Measurements from ENCODE around the gene DNAJC1. TPM values are rescaled to one million over a fixed set of nuclear protein-coding genes. Genes with fewer than 3 reads are reported as not detected.

DNAJC1 gene
- total RNA-seq, 1 experiment from 2014 or later, result 12.9 TPM

DNA sequence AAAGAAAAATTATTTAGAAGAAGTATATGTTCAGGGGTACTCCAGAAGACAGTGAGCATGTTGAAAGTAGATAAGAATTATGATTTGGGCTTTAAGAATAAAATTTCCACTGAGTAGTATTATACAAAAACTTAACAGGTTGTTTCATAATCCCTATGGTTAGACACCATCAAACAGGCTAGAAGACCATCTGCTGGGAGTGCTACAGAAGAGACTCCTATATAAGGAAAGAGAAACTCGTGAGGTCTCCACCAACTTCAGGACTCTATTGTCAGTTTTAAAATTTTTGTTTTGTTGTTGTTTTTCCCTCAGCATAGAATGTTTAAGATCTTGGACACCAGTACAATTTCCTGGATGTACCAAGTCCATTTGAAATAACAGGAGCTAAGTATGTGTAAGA is 13.1 kb downstream of the DNAJC1 start:
- TF ChIP-seq, protein P1, sequence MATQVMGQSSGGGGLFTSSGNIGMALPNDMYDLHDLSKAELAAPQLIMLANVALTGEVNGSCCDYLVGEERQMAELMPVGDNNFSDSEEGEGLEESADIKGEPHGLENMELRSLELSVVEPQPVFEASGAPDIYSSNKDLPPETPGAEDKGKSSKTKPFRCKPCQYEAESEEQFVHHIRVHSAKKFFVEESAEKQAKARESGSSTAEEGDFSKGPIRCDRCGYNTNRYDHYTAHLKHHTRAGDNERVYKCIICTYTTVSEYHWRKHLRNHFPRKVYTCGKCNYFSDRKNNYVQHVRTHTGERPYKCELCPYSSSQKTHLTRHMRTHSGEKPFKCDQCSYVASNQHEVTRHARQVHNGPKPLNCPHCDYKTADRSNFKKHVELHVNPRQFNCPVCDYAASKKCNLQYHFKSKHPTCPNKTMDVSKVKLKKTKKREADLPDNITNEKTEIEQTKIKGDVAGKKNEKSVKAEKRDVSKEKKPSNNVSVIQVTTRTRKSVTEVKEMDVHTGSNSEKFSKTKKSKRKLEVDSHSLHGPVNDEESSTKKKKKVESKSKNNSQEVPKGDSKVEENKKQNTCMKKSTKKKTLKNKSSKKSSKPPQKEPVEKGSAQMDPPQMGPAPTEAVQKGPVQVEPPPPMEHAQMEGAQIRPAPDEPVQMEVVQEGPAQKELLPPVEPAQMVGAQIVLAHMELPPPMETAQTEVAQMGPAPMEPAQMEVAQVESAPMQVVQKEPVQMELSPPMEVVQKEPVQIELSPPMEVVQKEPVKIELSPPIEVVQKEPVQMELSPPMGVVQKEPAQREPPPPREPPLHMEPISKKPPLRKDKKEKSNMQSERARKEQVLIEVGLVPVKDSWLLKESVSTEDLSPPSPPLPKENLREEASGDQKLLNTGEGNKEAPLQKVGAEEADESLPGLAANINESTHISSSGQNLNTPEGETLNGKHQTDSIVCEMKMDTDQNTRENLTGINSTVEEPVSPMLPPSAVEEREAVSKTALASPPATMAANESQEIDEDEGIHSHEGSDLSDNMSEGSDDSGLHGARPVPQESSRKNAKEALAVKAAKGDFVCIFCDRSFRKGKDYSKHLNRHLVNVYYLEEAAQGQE (IDR thresholded peaks at IDR 0.05; ENCODE audit: insufficient read depth in 1 of 2, low read depth in 2 of 2, low read length in 1 of 2), result no peak
- no peak for TF ChIP-seq TCF7L2 (IDR thresholded peaks at IDR 0.05; ENCODE audit: low read depth, low read length)
- no peak for TF ChIP-seq SIN3A (IDR thresholded peaks at IDR 0.05; ENCODE audit: borderline replicate concordance, insufficient read depth, low read depth, low read length)
- no peak for TF ChIP-seq POLR2AphosphoS5 (IDR thresholded peaks at IDR 0.05; ENCODE audit: low read depth, low read length)
- TF ChIP-seq CTCF (IDR thresholded peaks at IDR 0.05), result no peak
- BruUV-seq (replicated peaks), result no TSS peak
- Histone ChIP-seq H3K4me1 (ENCODE audit: control insufficient read depth, insufficient read depth, low read length) (no peaks in the 10 kb centered on the region), H3K9me3 (ENCODE audit: control insufficient read depth, insufficient read depth, low read depth, low read length) (no peaks in the 10 kb centered on the region), H3K36me3 (ENCODE audit: control insufficient read depth, insufficient read depth, low read length) (no peaks in the 10 kb centered on the region), H3K27me3 (ENCODE audit: control insufficient read depth, insufficient read depth, low read length) (no peaks in the 10 kb centered on the region), H3K27ac (ENCODE audit: low read length) (no peak overlapping the region), H3K4me3 (ENCODE audit: low read depth in 2 of 2, low read length in 2 of 2) (no peak overlapping the region)
- ATAC-seq, result no peak
- no peak for DNase-seq (ENCODE audit: low read depth, low spot score)
- ChIA-PET CTCF (interaction anchor here (0.6 kb wide), 1 partner anchor 21 kb away, joined by 6 read pairs; no protein-coding TSS in a partner anchor), POLR2A (interaction anchor here (0.6 kb wide), 1 partner anchor 32 kb away, joined by 6 read pairs; no protein-coding TSS in a partner anchor)
- in situ Hi-C loops (cut with HindIII; ENCODE audit: low pct_unique_long_range_greater_than_20kb, low sequenced_read_pairs) (no loop called here), intact Hi-C loops (cut with micrococcal nuclease; ENCODE audit: unreplicated experiment) (loop anchor here (5.0 to 10.0 kb wide), 3 partner anchors 327 to 1074 kb away; partner anchors contain the start of gene COMMD3)

DNA sequence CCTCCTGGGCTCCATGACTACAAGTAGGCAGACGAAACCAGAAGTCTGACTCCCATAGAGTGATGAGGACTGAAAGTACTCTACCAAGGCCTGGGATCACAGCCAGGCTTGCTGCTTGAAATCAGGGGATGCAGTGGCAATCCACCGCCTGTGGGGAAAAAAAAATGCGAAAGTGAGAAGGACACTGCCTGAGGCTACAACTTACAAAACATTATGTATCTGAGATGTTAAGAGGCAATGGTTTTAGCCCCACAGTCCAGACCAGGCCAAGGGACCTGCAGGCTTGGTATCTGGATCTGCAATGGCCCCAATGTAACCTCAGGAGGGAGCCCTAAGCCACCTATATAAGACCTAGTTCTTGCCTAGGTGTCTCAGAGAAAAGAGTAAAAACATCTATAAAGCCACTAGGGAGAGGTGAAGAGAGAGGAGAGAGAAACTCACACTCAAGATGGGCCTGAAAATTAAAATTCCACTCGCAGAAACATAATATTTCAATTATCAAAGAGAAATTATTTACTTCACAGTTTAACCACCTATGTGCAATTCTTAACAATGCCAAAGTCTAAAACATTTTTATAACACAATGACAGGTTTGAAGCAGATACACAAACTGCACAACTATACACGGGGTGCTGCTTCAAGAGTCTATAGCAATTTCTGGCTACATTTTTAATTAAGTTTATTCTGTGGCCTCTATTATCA is 13.9 kb downstream of the DNAJC1 start:
- H3K27ac ChIP-seq (ENCODE audit: low read length), result no peak overlapping the region
- no peak for TF ChIP-seq TCF7L2 (IDR thresholded peaks at IDR 0.05; ENCODE audit: low read depth, low read length)
- TF ChIP-seq CTCF (IDR thresholded peaks at IDR 0.05), result peak; percentile 73
- POLR2A ChIA-PET, result no interaction called here
- H3K36me3 ChIP-seq (ENCODE audit: control insufficient read depth, insufficient read depth, low read length), result no peaks in the 10 kb centered on the region
- DNase-seq (ENCODE audit: low read depth, low spot score), result no peak
- no peak overlapping the region for H3K4me3 ChIP-seq (ENCODE audit: low read depth in 2 of 2, low read length in 2 of 2)
- ATAC-seq, result peak; percentile 98
- no TSS peak for BruUV-seq (replicated peaks)
- no peaks in the 10 kb centered on the region for H3K9me3 ChIP-seq (ENCODE audit: control insufficient read depth, insufficient read depth, low read depth, low read length)
- intact Hi-C loops (cut with micrococcal nuclease; ENCODE audit: unreplicated experiment) (loop anchor here (5.0 to 10.0 kb wide), 3 partner anchors 328 to 1075 kb away; partner anchors contain the start of gene COMMD3), in situ Hi-C loops (cut with HindIII; ENCODE audit: low pct_unique_long_range_greater_than_20kb, low sequenced_read_pairs) (no loop called here)
- H3K4me1 ChIP-seq (ENCODE audit: control insufficient read depth, insufficient read depth, low read length), result no peaks in the 10 kb centered on the region
- no peaks in the 10 kb centered on the region for H3K27me3 ChIP-seq (ENCODE audit: control insufficient read depth, insufficient read depth, low read length)
- CTCF ChIA-PET, result no interaction called here

Data from Panc1 (cell line).